ENCODE results near the gene SYK. TPM values are rescaled to one million over a fixed set of nuclear protein-coding genes. Genes with fewer than 3 reads are reported as not detected.

SYK gene
- total and polyA plus RNA-seq, 2 of the 13 experiments (the other 11 are each of a cell fraction or from before 2014, with no cell fraction given), result not detected

DNA sequence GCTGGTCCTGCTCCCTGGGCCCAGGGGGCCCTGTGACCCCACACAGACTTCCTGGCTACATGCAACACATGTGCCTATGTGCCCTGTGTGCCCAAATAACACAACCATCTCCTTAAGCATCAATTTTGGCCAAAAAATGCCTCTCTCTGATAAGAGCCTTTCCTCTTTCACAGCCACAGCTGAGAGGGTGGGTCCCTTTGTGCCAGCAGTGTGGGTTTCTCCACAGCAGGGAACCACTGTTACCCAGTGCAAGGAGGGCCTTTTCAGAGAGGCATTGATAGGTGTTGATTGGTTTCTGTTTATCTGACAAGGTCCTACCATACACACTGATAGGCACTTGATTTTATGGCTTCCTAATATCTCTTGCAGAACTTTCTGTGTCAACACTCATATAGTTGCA lies 42.7 kb downstream of the SYK start:
- no peaks in the 10 kb centered on the region for H3K36me3 ChIP-seq (replicated peaks in 1 of 2; ENCODE audit: control insufficient read depth in 1 of 2, insufficient read depth in 2 of 2, low read length in 2 of 2)
- DNase-seq (ENCODE audit: low spot score) (no peak), FAIRE-seq (no peak), ATAC-seq (no peak)
- H3K27ac ChIP-seq (ENCODE audit: extremely low read length, insufficient read depth, low read length), result no peak overlapping the region
- BruUV-seq (replicated peaks), result no TSS peak
- intact Hi-C loops (cut with micrococcal nuclease; ENCODE audit: unreplicated experiment) (no loop called here), in situ Hi-C loops (cut with HindIII; ENCODE audit: extremely low pct_ligation_motif_present, low pct_unique_long_range_greater_than_20kb) (no loop called here)
- no peak overlapping the region for H3K4me2 ChIP-seq (ENCODE audit: low read depth, low read length)
- H3K4me3 ChIP-seq (replicated peaks in 1 of 3; ENCODE audit: insufficient read depth in 1 of 3, low read depth in 2 of 3, low read length in 3 of 3), result no peak overlapping the region
- H3K9me3 ChIP-seq (ENCODE audit: low read length), result peaks cover 11% of the 10 kb centered on the region
- ChIA-PET POLR2A (no interaction called here), CTCF (ENCODE audit: low intra/inter-chr PET ratio, low total read pairs) (no interaction called here)
- H3K9ac ChIP-seq (ENCODE audit: insufficient read depth, low read depth, low read length), result no peak overlapping the region
- no peaks in the 10 kb centered on the region; a peak in 1 of 5 replicates for H3K27me3 ChIP-seq (ENCODE audit: control insufficient read depth in 1 of 2, insufficient read depth in 2 of 2, low read length in 2 of 2)
- H2AFZ ChIP-seq (ENCODE audit: low read length), result no peak overlapping the region
- no peaks in the 10 kb centered on the region for H3K4me1 ChIP-seq (ENCODE audit: insufficient read depth, low read length)
- H4K20me1 ChIP-seq (ENCODE audit: insufficient read depth, low read length), result no peaks in the 10 kb centered on the region
- no peaks in the 10 kb centered on the region for H3K79me2 ChIP-seq (ENCODE audit: insufficient read depth, low read length)
- TF ChIP-seq ZBTB7B (CRISPR knock-in tag; IDR thresholded peaks at IDR 0.05) (no peak), HNRNPH1 (optimal IDR thresholded peaks at IDR 0.05; ENCODE audit: low read depth, low read length) (no peak), ZNF451 (CRISPR knock-in tag; IDR thresholded peaks at IDR 0.05) (no peak), ZNF232 (CRISPR knock-in tag; IDR thresholded peaks at IDR 0.05; ENCODE audit: borderline replicate concordance) (no peak), RBFOX2 (IDR thresholded peaks at IDR 0.05; ENCODE audit: low read depth, low read length) (no peak), ATF7-NPFF (CRISPR knock-in tag; IDR thresholded peaks at IDR 0.05; ENCODE audit: low read depth) (no peak), SCMH1 (CRISPR knock-in tag; IDR thresholded peaks at IDR 0.05; ENCODE audit: borderline replicate concordance) (no peak), ZNF326 (CRISPR knock-in tag; IDR thresholded peaks at IDR 0.05; ENCODE audit: borderline replicate concordance) (no peak), ZNF614 (CRISPR knock-in tag; IDR thresholded peaks at IDR 0.05; ENCODE audit: borderline replicate concordance) (no peak), ZNF720 (CRISPR knock-in tag; IDR thresholded peaks at IDR 0.05) (no peak), ZNF44 (CRISPR knock-in tag; IDR thresholded peaks at IDR 0.05) (no peak), RELA (CRISPR knock-in tag; IDR thresholded peaks at IDR 0.05) (no peak), ZNF143 (CRISPR knock-in tag; IDR thresholded peaks at IDR 0.05) (no peak), STAT5B (CRISPR knock-in tag; IDR thresholded peaks at IDR 0.05) (no peak)
- TF ChIP-seq, protein P1, sequence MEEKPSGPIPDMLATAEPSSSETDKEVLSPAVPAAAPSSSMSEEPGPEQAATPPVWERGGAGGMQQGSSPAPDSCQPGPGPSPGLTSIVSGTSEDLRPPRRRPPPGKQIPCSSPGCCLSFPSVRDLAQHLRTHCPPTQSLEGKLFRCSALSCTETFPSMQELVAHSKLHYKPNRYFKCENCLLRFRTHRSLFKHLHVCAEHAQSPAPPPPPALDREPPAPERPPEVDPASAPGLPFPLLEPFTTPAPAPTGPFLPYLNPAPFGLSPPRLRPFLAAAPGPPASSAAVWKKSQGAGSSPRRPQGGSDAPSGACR (CRISPR knock-in tag; IDR thresholded peaks at IDR 0.05), result no peak
- TF ChIP-seq, protein P2, sequence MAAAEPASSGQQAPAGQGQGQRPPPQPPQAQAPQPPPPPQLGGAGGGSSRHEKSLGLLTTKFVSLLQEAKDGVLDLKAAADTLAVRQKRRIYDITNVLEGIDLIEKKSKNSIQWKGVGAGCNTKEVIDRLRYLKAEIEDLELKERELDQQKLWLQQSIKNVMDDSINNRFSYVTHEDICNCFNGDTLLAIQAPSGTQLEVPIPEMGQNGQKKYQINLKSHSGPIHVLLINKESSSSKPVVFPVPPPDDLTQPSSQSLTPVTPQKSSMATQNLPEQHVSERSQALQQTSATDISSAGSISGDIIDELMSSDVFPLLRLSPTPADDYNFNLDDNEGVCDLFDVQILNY (CRISPR knock-in tag; conservative IDR thresholded peaks at IDR 0.05), result no peak
- TF ChIP-seq, protein P3, sequence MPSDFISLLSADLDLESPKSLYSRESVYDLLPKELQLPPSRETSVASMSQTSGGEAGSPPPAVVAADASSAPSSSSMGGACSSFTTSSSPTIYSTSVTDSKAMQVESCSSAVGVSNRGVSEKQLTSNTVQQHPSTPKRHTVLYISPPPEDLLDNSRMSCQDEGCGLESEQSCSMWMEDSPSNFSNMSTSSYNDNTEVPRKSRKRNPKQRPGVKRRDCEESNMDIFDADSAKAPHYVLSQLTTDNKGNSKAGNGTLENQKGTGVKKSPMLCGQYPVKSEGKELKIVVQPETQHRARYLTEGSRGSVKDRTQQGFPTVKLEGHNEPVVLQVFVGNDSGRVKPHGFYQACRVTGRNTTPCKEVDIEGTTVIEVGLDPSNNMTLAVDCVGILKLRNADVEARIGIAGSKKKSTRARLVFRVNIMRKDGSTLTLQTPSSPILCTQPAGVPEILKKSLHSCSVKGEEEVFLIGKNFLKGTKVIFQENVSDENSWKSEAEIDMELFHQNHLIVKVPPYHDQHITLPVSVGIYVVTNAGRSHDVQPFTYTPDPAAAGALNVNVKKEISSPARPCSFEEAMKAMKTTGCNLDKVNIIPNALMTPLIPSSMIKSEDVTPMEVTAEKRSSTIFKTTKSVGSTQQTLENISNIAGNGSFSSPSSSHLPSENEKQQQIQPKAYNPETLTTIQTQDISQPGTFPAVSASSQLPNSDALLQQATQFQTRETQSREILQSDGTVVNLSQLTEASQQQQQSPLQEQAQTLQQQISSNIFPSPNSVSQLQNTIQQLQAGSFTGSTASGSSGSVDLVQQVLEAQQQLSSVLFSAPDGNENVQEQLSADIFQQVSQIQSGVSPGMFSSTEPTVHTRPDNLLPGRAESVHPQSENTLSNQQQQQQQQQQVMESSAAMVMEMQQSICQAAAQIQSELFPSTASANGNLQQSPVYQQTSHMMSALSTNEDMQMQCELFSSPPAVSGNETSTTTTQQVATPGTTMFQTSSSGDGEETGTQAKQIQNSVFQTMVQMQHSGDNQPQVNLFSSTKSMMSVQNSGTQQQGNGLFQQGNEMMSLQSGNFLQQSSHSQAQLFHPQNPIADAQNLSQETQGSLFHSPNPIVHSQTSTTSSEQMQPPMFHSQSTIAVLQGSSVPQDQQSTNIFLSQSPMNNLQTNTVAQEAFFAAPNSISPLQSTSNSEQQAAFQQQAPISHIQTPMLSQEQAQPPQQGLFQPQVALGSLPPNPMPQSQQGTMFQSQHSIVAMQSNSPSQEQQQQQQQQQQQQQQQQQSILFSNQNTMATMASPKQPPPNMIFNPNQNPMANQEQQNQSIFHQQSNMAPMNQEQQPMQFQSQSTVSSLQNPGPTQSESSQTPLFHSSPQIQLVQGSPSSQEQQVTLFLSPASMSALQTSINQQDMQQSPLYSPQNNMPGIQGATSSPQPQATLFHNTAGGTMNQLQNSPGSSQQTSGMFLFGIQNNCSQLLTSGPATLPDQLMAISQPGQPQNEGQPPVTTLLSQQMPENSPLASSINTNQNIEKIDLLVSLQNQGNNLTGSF (CRISPR knock-in tag; IDR thresholded peaks at IDR 0.05), result no peak
- TF ChIP-seq, protein P4, sequence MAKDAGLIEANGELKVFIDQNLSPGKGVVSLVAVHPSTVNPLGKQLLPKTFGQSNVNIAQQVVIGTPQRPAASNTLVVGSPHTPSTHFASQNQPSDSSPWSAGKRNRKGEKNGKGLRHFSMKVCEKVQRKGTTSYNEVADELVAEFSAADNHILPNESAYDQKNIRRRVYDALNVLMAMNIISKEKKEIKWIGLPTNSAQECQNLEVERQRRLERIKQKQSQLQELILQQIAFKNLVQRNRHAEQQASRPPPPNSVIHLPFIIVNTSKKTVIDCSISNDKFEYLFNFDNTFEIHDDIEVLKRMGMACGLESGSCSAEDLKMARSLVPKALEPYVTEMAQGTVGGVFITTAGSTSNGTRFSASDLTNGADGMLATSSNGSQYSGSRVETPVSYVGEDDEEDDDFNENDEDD (CRISPR knock-in tag; IDR thresholded peaks at IDR 0.05; ENCODE audit: borderline replicate concordance), result no peak
